HG02938 (cell line): Measurements from ENCODE around the gene ST8SIA2.

ENCODE experiments used
- ATAC-seq: cut with Tn5 transposase; IDR thresholded peaks from one replicate; pipeline ENCODE4 v1.9.1; 2021; ENCODE audit warnings: mild to moderate bottlenecking, moderate library complexity; ENCODE audit not compliant: unreplicated experiment

Gene ST8SIA2

GRCh38 chr15:92395098-92395635 is 1.5 kb downstream of the ST8SIA2 start:
- no peak for ATAC-seq

DNA sequence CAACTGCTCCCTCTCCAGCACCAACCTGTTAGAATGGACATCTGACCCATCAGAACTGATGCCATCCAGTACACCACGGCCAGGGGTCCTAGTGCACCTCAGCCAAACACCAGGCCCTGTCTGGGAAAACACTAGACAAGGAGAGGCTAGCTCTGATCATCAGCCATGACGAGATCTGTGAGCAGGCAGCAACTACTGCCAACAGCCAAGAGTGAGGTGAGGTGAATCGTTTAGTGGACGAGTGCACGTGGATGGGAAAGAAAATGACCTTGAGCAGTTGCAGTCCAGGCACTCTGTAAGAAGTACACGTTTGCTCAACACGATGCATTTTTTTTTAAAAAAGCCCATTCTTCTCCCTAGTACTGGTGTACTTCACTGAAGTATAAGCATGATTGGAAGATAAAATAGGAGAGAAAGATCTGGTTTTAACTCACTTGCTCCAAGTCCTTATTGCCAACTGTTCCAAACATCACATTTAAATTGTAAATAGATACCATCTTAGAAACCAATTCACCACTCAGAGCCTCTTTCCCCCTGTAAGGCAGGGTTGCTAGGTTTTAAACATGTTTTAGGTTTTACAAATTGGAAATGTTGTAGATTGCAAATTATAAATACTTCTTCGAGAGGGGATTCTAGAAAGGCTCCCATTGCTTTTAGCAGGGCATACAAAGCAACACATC is 5.7 kb downstream of the ST8SIA2 start:
- no peak for ATAC-seq

DNA sequence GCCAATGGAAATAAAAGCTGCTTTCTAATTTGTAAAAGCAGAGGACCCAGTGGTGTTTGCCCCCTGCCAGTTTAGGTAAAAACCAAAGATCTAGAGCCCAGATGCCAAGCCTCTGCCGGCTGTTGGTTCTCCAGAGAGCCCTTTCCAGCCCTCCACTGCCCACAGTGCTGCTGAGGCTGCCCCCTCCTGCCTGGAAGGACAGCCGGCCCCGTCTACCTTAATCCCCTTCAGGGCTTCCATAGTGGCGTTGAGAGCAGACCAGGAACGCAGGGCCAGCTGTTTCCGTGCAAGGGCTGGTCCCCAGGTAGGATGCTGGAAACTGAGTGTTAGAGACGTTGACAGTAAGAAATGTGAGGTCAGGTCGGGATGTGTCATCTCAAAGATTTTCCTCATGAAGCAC is 6.9 kb downstream of the ST8SIA2 start:
- no peak for ATAC-seq

- ATAC-seq, result no peak
Measured at GRCh38 chr15:92400980-92401787, 7.5 kb downstream of the ST8SIA2 start.

- ATAC-seq, result no peak
Measured at GRCh38 chr15:92402751-92403150, 9.1 kb downstream of the ST8SIA2 start.

DNA sequence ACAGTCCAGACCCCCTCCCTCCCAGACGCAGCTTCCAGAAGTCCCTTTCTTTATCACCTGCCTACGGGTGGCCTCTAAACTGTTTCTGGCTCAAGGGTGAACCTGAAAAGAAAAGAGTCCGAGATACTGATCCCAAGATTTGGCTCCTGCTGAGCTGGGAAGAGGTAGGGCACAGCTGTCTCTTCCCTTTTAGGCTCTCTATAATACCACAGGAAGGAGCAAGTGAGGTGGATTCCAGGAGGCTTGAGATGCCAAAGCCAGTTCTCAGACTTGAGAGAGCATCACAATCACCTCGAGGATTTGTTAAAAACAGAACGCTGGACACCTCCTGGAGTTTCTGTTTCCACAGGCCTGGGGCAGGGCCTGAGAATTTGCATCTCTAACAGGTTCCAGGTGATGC is 12.3 kb downstream of the ST8SIA2 start:
- ATAC-seq, result no peak

DNA sequence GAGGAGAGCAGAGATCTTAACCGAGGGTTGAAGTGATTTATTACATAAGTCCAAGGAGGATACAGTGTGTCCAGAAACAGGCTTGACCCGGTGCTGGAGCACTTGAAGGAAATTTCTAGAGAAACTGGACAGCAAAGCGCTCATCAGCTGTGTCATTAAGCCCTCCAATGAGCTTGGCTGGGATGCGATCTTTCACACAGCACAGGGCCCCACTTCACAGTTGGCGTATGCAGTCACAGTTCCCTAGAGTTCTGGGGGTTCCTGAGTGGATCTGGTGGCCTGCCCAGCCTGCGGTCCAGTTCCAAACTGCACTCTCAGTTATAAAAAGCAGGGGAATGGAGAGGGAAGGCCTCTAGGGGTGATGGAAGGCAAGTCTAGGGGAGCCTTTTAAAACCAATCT is 13.6 kb downstream of the ST8SIA2 start:
- ATAC-seq, result no peak

DNA sequence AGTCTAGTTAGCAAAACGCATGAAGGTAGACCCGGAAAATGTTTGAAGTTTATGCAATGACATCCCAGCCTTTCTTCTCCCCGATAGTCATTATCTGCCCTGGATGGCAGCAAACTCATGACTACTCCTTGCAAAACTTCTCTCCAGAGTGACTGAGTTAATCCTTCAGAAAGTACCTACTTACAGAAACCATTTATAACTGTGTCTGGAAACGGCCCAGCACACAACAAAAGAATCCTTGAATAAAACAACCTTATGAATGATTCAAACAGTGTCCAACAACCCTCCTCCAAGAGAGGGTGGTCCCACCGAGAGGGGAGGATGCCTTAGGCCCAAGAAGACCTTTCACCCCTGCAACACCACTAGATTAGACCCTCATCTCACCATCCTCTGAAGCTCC is 14.2 kb downstream of the ST8SIA2 start:
- no peak for ATAC-seq

DNA sequence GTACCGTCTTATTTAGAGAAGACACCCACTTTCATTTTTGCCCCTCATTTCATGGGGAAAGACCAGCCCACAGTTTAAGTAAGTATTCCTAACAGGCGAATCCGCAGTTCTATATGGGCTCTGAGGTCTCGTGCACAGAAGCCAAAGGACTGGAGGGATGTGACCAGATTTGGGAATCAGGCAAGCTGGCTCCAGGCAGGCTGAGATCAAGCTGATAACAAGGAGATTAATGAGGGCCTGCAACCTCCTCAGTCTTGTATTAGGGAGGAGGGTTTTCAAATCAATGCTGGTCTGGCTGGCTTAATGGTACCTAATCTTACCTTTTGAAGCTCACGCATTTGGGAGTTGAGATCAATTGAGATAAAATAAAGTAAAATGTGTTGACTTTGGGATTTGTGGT is 15.3 kb downstream of the ST8SIA2 start:
- ATAC-seq, result no peak

- ATAC-seq, result no peak
Measured at GRCh38 chr15:92409521-92409920, 15.8 kb downstream of the ST8SIA2 start.

DNA sequence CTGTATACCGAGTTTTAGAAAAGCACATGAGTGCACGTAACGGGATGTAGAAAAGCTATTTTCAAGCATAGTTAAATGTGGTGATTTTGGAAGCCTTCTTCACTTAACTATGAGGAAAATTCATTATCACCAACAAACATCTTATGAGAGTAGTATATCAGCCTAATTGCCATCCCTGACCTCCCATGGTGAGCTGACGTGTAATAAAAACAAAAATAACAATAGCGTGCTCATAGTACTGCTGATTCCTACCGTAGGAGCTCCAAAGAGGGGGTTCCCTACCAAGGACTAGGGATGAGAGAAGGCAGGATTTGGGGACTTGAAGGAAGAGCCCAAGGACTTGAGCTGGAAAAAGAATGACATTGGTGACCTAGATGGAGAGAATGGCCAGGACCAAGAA is 16.9 kb downstream of the ST8SIA2 start:
- no peak for ATAC-seq

DNA sequence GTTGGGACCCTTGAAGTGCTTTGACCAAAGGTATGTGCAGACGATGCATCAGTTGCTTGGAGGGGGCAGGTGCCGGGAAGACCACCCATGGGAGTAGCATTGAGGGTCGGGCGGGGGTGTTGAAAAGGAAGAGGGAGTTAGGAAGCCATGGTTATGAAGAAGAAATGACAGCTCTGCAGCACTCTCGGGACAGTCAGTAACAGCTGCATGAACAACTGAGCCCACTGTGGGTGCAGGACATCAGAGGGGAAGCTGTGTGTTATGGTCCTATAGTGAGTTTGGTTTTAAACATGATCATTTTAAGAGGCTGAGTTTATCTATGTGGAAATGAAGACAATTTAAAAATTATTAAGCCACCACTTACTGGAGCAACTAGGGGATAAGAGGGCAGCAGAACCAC is 17.6 kb downstream of the ST8SIA2 start:
- no peak for ATAC-seq

DNA sequence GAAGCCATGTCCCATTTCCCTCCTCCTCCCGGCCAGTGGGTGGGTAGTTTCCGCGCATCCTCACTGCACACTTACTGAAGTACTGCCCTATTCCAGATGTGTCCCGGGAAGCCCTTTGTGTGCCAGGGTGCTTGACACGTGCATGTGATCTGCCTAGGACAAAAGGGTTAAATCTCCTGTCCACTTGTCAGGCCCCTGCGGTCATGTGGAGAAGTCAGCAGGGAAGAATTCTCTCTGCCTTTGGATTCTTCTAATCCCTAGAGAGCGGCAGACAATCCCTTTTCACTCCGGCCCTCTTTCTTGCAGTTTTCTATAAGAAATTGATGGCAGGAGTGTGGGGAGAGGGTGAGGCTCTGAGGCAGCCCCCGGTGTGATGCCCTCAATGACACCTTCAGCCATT is 19.8 kb downstream of the ST8SIA2 start:
- ATAC-seq, result no peak

GRCh38 chr15:92415639-92416297 is 22.1 kb downstream of the ST8SIA2 start:
- ATAC-seq, result no peak

- ATAC-seq, result no peak
Measured at GRCh38 chr15:92416557-92416956, 22.9 kb downstream of the ST8SIA2 start.

DNA sequence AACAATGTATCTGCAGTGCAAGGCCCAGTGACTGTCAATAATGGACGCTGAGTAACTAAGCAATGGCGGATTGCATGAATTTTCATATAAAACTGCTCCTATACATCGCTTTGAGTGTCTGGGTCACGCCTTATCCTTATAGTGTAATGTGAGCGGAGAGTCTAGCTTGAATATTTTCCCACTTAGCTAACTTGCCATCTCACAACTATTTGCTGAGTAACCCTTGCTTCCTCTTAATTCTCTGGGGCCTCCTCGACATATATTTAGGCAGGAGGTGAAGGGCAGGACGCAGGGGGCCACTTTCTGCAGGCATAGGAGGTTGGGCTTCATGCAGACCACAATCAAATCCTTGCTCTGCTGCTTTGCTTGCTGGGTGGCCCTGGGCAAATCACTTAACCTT is 24.0 kb downstream of the ST8SIA2 start:
- no peak for ATAC-seq

DNA sequence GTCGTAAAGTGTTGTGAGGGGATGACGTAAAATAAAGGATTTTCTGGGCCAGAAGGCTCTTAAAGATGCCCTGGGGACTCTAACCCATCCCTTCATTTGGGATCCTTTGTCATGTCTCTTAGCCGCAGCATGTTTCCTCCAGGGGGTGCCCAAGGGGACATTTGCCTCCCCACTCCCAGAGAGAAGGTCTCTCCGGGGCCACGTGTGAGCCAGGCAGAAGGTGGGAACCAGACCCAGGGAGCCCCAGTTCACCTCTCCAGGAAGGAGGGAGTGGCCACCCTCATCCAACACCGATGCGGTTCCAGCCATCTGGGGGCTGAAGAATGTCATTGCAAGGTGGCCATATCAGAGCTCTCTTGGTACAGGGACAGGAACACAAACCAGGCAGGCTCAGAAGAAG is 25.2 kb downstream of the ST8SIA2 start:
- no peak for ATAC-seq

- no peak for ATAC-seq
Measured at GRCh38 chr15:92421976-92422375, 28.3 kb downstream of the ST8SIA2 start.

GRCh38 chr15:92425578-92426225 is 32.0 kb downstream of the ST8SIA2 start:
- ATAC-seq, result no peak

DNA sequence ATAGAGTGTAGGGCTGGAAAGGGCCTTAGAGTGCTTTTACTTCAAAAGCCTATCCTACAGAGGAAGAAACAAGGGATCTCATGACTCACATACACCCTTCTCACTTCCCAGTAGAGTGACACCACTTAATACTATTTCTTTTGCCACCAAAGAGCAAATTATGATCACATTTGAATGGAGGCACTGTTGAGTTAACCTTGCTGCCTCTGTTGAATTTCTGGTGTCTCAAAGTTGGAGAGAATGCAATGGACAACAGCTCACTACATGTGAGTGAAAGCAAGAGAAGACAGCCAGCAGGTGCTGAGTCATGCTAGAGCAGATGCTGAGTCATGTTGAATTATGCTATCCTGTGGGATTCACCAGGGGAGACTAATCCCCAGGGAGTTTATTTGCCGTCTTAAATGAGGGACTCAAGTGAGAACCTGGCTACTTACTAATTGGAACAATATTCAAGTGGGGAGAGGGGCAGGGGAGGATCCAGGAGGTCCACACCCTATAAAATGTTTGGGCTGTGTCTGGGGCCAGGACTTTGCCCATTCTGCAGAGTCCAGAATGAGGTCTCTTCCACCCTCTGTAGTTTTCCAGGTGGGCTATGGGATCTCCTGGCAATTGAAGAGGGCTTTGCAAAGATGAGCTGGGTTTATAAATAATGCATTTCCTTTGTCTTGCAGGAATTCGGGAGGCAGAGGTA is 35.8 kb downstream of the ST8SIA2 start:
- no peak for ATAC-seq

GRCh38 chr15:92430069-92430440 is 36.4 kb downstream of the ST8SIA2 start:
- ATAC-seq, result no peak
